K562 (cell line): ENCODE results near the gene PMEPA1. TPM values are rescaled to one million over a fixed set of nuclear protein-coding genes. Genes with fewer than 3 reads are reported as not detected.

ENCODE experiments used
- ATAC-seq: fragments of 200-7000 bp; cut with Tn5 transposase; 3 replicates; pipeline ENCODE4 v1.9.1; 2020; ENCODE audit warnings: moderate library complexity
- BruUV-seq: library from RNA; stranded (reverse); fragments of 400-500 nt; replicated peaks from 2 replicates; lab custom pipeline; 2021; lab: Mats Ljungman, UMichigan
- CTCF ChIA-PET: fragments of 300-600 bp; formaldehyde crosslinking; extraction: SDS; loops from one replicate; lab custom pipeline; 2021; ENCODE audit warnings: low intra/inter-chr PET ratio; lab: Yijun Ruan, JAX
- POLR2A ChIA-PET: fragments of 300-600, 350-650 bp; sonication (Branson Sonifier 250); formaldehyde crosslinking; extraction: SDS; loops from one replicate; lab custom pipeline; 2021; ENCODE audit warnings: antibody characterized with exemption, inconsistent platforms; lab: Yijun Ruan, JAX
- DNase-seq, 4 experiments: peaks; one replicate each; pipeline versions ENCODE4 v3.0.0 to v3.0.0-alpha.2; 2011 to 2018; ENCODE audit warnings: low spot score in 3 of 4, mixed read lengths in 3 of 4; ENCODE audit errors: extremely low read depth in 1 of 4
- FAIRE-seq: peaks from 2 replicates; lab custom pipeline; 2011; peaks lifted over from hg19 to GRCh38; lab: Jason Lieb, UNC
- H2AFZ ChIP-seq: 2 replicates; pipeline ENCODE4 v1.6.0; 2011; ENCODE audit warnings: low read depth, low read length, control low read depth, inconsistent platforms
- H3K27ac ChIP-seq: fragments of 200-600 bp; 3 replicates; pipeline ENCODE4 v1.8.0; 2011; ENCODE audit warnings: low read depth, mild to moderate bottlenecking, control low read depth, inconsistent platforms, low read length, moderate library complexity, mixed read lengths; ENCODE audit errors: extremely low read depth
- H3K27me3 ChIP-seq, 2 experiments: fragments of 300-600 bp in 1 of 2; 2 replicates in 1 of 2; 3 replicates in 1 of 2; pipeline versions ENCODE4 v1.6.0 to v1.8.0; 2011; ENCODE audit warnings: inconsistent platforms in 2 of 2, low read length in 2 of 2, mild to moderate bottlenecking in 1 of 2, mixed read lengths in 1 of 2, moderate library complexity in 1 of 2; ENCODE audit not compliant: control insufficient read depth in 2 of 2, insufficient read depth in 2 of 2
- H3K36me3 ChIP-seq: fragments of 300-600 bp; 3 replicates; pipeline ENCODE4 v1.8.0; 2011; ENCODE audit warnings: mild to moderate bottlenecking, low read length, inconsistent platforms; ENCODE audit not compliant: control insufficient read depth, insufficient read depth
- H3K4me1 ChIP-seq, 2 experiments: fragments of 200-600 bp in 1 of 2; replicated peaks in 1 of 2; 2 replicates in 1 of 2; 3 replicates in 1 of 2; pipeline versions ENCODE4 v1.5.1 to v1.8.0; 2011; ENCODE audit warnings: inconsistent platforms in 2 of 2, low read length in 2 of 2, mild to moderate bottlenecking in 1 of 2, mixed read lengths in 1 of 2, moderate library complexity in 1 of 2; ENCODE audit not compliant: control insufficient read depth in 2 of 2, insufficient read depth in 2 of 2
- H3K4me2 ChIP-seq: 2 replicates; pipeline ENCODE4 v1.6.1; 2011; ENCODE audit warnings: low read length, control low read depth, inconsistent platforms, mixed read lengths; ENCODE audit not compliant: insufficient read depth
- H3K4me3 ChIP-seq: fragments of 200-600 bp; sonication (generic), shearing (Covaris generic); 2 replicates; pipeline ENCODE4 v1.5.1; 2016; ENCODE audit warnings: control low read depth, inconsistent platforms
- H3K79me2 ChIP-seq: fragments of 200-600 bp; 3 replicates; pipeline ENCODE4 v1.8.0; 2011; ENCODE audit warnings: low read length, inconsistent platforms; ENCODE audit not compliant: control insufficient read depth, insufficient read depth
- H3K9ac ChIP-seq, 2 experiments: 2 replicates each; pipeline versions ENCODE4 v1.6.0 to v1.6.1; 2011; ENCODE audit warnings: low read depth in 2 of 2, low read length in 2 of 2, control low read depth in 1 of 2, inconsistent platforms in 1 of 2, mild to moderate bottlenecking in 1 of 2, mixed read lengths in 1 of 2; ENCODE audit not compliant: insufficient read depth in 1 of 2
- H3K9me1 ChIP-seq: one replicate; pipeline ENCODE4 v1.6.0; 2011; ENCODE audit warnings: inconsistent platforms, mild to moderate bottlenecking, low read length, moderate library complexity; ENCODE audit not compliant: control insufficient read depth, insufficient read depth
- H3K9me3 ChIP-seq: replicated peaks from 2 replicates; pipeline ENCODE4 v1.5.1; 2011; ENCODE audit warnings: low read depth, low read length, inconsistent platforms; ENCODE audit not compliant: control insufficient read depth, insufficient read depth
- H4K20me1 ChIP-seq: replicated peaks from 2 replicates; pipeline ENCODE4 v1.6.1; 2011; ENCODE audit warnings: low read length, inconsistent platforms, mixed read lengths; ENCODE audit not compliant: control insufficient read depth, insufficient read depth
- CEBPB ChIP-seq: fragments of 450-650 bp; IDR thresholded peaks from 2 replicates; pipeline ENCODE4 v1.6.1; 2016; ENCODE audit warnings: missing genetic modification characterization, missing compliant biosample characterization
- CEBPG ChIP-seq, 3 experiments: fragments of 200-800 bp in 1 of 3; sonication (Bioruptor generic) in 1 of 3; sonication (generic) in 1 of 3; formaldehyde crosslinking in 1 of 3; IDR thresholded peaks in 2 of 3; conservative IDR thresholded peaks in 1 of 3; 2 replicates each; pipeline versions ENCODE4 v1.6.1 to v1.8.0; 2016 to 2022; ENCODE audit warnings: missing compliant biosample characterization in 2 of 3, missing genetic modification characterization in 2 of 3, mild to moderate bottlenecking in 1 of 3, missing genetic modification reagents in 1 of 3
- CHD2 ChIP-seq: IDR thresholded peaks from 2 replicates; pipeline ENCODE4 v1.6.1; 2011; ENCODE audit warnings: low read depth, low read length
- CREM ChIP-seq: IDR thresholded peaks from 2 replicates; pipeline ENCODE4 v1.6.1; 2014; ENCODE audit warnings: antibody characterized with exemption, low read depth
- TEAD1 ChIP-seq, 2 experiments: fragments of 450-650 bp in 1 of 2; sonication (generic) in 1 of 2; formaldehyde crosslinking; IDR thresholded peaks; 2 replicates each; pipeline versions ENCODE4 v1.4.0 to v1.8.0; 2020 to 2022; ENCODE audit warnings: mild to moderate bottlenecking in 2 of 2, missing genetic modification reagents in 1 of 2
- ZNF217 ChIP-seq: sonication (generic); formaldehyde crosslinking; IDR thresholded peaks from 2 replicates; pipeline ENCODE4 v1.8.0; 2022; ENCODE audit warnings: mild to moderate bottlenecking, missing genetic modification reagents
- WGBS: fragments of 100-300 bp; shearing (Covaris generic); methylation state at CpG from one replicate; pipeline ENCODE4 v1.1.6; 2016; ENCODE audit warnings: low coverage, mixed read lengths; ENCODE audit not compliant: insufficient coverage; ENCODE audit errors: missing lambda C conversion rate; 5-methylcytosine and 5-hydroxymethylcytosine counted together
- in situ Hi-C: fragments of 300-500 bp; cut with MboI; formaldehyde crosslinking; loops from 4 replicates; pipeline ENCODE4 v1.15.0; 2018; ENCODE audit warnings: inconsistent platforms, mixed read lengths
- intact Hi-C: fragments of 100-400 bp; cut with micrococcal nuclease; formaldehyde crosslinking; loops from 2 replicates; pipeline ENCODE4 v1.14.2; 2022
- polyA plus RNA-seq, 8 experiments: library from polyadenylated mRNA; depleted of rRNA in 4 of 8; stranded (reverse) in 5 of 8; unstranded in 3 of 8; fragments of >200 nt; fragmentation: Nextera tagmentation in 2 of 8; fragmentation: Illumina TruSeq in 1 of 8; extraction: Ambion mirVana in 2 of 8; extraction: Trizol in 1 of 8; gene quantifications; 2 replicates each; pipeline versions ENCODE4 v1.2.1 to v1.2.3, GENCODE V29; 2011 to 2014; ENCODE audit warnings: inconsistent platforms in 1 of 8, missing spikeins in 1 of 8
- total RNA-seq, 7 experiments: library from RNA; depleted of rRNA in 6 of 7; stranded (reverse); fragments of >200 nt in 6 of 7; fragmentation: Illumina TruSeq in 2 of 7; extraction: Trizol in 2 of 7; gene quantifications; 2 replicates each; pipeline versions ENCODE4 v1.2.1 to v1.2.3, GENCODE V29; 2011 to 2021; ENCODE audit warnings: low replicate concordance in 1 of 7

The PMEPA1 gene
- total and polyA plus RNA-seq, 9 of the 15 experiments (the other 6 are each of a cell fraction or from before 2014, with no cell fraction given), result 0.16 TPM; not detected in 8

DNA sequence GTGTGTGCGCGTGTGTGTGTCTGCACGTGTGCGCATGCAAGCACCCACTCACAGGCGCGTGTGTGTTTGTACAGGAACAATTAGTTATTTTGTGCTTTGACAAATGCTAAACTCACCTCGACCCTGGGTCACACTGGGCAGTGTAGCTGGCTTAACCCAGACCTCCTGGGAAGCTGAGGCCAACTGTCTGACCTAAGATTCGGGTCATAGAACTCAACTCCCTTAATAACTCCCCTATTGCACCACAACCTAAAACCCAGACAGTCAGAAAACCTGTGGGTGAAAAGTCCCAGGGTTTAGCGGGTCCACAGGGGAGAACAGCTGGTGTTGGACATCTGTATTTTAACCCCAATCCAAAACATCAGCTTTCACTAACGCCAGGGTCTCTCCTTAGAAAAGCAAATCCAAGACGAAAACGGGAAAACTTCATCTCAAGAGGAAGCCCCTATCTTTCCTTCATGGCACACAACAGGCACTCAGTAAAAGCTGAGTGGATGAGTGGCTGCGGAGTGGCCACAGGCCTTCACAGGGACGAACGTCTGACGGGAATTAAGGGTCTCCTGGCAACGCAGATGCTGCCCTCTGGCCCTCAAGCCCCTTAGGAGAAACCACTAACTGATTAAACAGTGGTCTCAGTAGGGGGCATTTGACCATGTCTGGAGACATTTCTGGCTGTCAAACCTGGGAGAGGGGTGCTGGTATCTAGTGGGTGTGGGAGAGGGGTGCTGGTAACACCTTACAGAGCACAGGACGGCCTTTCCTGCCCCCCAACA, 4.5 kb downstream of the PMEPA1 start:
- H3K4me2 ChIP-seq, result no peak overlapping the region
- in situ Hi-C loops, result no loop called here
- BruUV-seq, result no TSS peak
- no peaks in the 10 kb centered on the region for H3K36me3 ChIP-seq
- no peak overlapping the region for H3K4me3 ChIP-seq
- peaks cover 0 to 17% of the 10 kb centered on the region in 2 experiments; a peak in 2 of 5 replicates for H3K4me1 ChIP-seq
- no peaks in the 10 kb centered on the region for H3K9me3 ChIP-seq
- peaks cover 50 to 83% of the 10 kb centered on the region in 2 experiments for H3K27me3 ChIP-seq
- CTCF ChIA-PET, result no interaction called here
- H2AFZ ChIP-seq, result no peak overlapping the region
- H3K9me1 ChIP-seq, result peaks cover 2% of the 10 kb centered on the region
- TF ChIP-seq ZNF217 (CRISPR knock-in tag) (no peak), CHD2 (no peak), CREM (no peak)
- TF ChIP-seq, all 486 proteins: peak for 0
- ATAC-seq, result no peak
- POLR2A ChIA-PET, result interaction anchor here (0.6 kb wide), 1 partner anchor 495 kb away, joined by 3 read pairs; no protein-coding TSS in a partner anchor
- Histone ChIP-seq H4K20me1 (peaks cover 9% of the 10 kb centered on the region), H3K27ac (no peak overlapping the region), H3K79me2 (no peaks in the 10 kb centered on the region), H3K9ac (no peak overlapping the region)
- WGBS, result 5% methylated on average over 18 of the region's 18 CpGs
- no peak for FAIRE-seq
- DNase-seq, result no peak
- intact Hi-C loops, result no loop called here

DNA sequence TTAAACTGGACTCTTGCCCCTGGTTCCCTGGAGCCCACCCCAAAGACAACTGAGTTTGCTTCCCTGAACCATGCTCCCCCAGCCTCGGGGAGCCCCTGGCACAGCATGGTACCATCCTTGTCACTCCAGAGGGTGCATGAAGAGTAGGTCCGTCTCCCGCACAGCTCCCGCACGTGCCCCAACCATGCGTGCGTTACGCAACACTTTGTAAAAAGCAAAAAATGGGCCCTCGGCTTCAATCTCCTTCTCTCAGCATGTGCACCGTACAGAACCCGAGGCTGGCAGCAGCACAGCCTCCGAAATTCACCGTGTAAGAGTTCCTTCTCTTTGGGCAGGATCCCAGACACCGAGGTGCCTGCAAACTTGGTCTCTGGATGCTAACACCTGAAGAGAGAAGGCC, 5.6 kb downstream of the PMEPA1 start:
- H3K79me2 ChIP-seq, result no peaks in the 10 kb centered on the region
- H4K20me1 ChIP-seq, result peaks cover 9% of the 10 kb centered on the region
- in situ Hi-C loops, result no loop called here
- H3K9me3 ChIP-seq, result no peaks in the 10 kb centered on the region
- BruUV-seq, result no TSS peak
- FAIRE-seq (no peak), ATAC-seq (no peak), DNase-seq (no peak)
- H3K27me3 ChIP-seq, result peaks cover 54 to 90% of the 10 kb centered on the region in 2 experiments
- H3K9me1 ChIP-seq, result peaks cover 2% of the 10 kb centered on the region
- 3% methylated on average over 14 of the region's 14 CpGs for WGBS
- peaks cover 0 to 8% of the 10 kb centered on the region in 2 experiments; a peak in 2 of 5 replicates for H3K4me1 ChIP-seq
- H3K27ac ChIP-seq, result no peak overlapping the region
- POLR2A ChIA-PET, result no interaction called here
- no peak overlapping the region for H2AFZ ChIP-seq
- no peak overlapping the region for H3K4me2 ChIP-seq
- H3K9ac ChIP-seq, result no peak overlapping the region
- H3K4me3 ChIP-seq, result no peak overlapping the region
- no peak for TF ChIP-seq CEBPG (CRISPR knock-in tag; IDR thresholded peaks at IDR 0.05)
- peak; percentile 41 to 73; a peak in 2 of 4 replicates for TF ChIP-seq CEBPG (tag; conservative IDR thresholded peaks at IDR 0.05 in 1 of 2, IDR thresholded peaks at IDR 0.05 in 1 of 2)
- peak; percentile 82 for TF ChIP-seq CEBPB
- TF ChIP-seq TEAD1 (CRISPR knock-in tag; IDR thresholded peaks at IDR 0.05), result no peak
- TF ChIP-seq, all 486 proteins: peak for 2
- H3K36me3 ChIP-seq, result no peaks in the 10 kb centered on the region
- intact Hi-C loops, result no loop called here
- CTCF ChIA-PET, result no interaction called here
